Mesenchymal stem cell (in vitro differentiated cells and primary cell): ENCODE results near the gene CHST1.

Experiments used
- DNase-seq: peaks from one replicate; pipeline ENCODE4 v3.0.0-alpha.2; 2013
- H2AFZ ChIP-seq: one replicate; pipeline ENCODE4 v1.6.1; 2013; ENCODE audit warnings: low read depth, mild to moderate bottlenecking, control low read depth, inconsistent platforms, low read length, moderate library complexity
- H2AK5ac ChIP-seq: 2 replicates; pipeline ENCODE4 v1.6.1; 2013; ENCODE audit warnings: low read length, moderate library complexity, mild to moderate bottlenecking, inconsistent platforms; ENCODE audit not compliant: severe bottlenecking
- H2BK120ac ChIP-seq: one replicate; pipeline ENCODE4 v1.6.1; 2013; ENCODE audit warnings: low read depth, mild to moderate bottlenecking, inconsistent platforms, low read length, moderate library complexity
- H2BK12ac ChIP-seq, 2 experiments: one replicate each; pipeline ENCODE4 v1.6.1; 2013; ENCODE audit warnings: inconsistent platforms in 2 of 2, low read length in 2 of 2, mild to moderate bottlenecking in 2 of 2, moderate library complexity in 2 of 2, control low read depth in 1 of 2
- H2BK15ac ChIP-seq: one replicate; pipeline ENCODE4 v1.6.1; 2013; ENCODE audit warnings: mild to moderate bottlenecking, low read depth, inconsistent platforms; ENCODE audit not compliant: poor library complexity, severe bottlenecking
- H2BK5ac ChIP-seq: 2 replicates; pipeline ENCODE4 v1.6.1; 2013; ENCODE audit warnings: low read depth, mild to moderate bottlenecking, low read length, control low read depth, inconsistent platforms; ENCODE audit not compliant: poor library complexity, severe bottlenecking
- H3K14ac ChIP-seq, 2 experiments: one replicate each; pipeline ENCODE4 v1.6.1; 2013; ENCODE audit warnings: inconsistent platforms in 2 of 2, low read length in 2 of 2, control low read depth in 1 of 2, mild to moderate bottlenecking in 1 of 2, moderate library complexity in 1 of 2
- H3K18ac ChIP-seq, 2 experiments: one replicate each; pipeline ENCODE4 v1.6.1; 2013; ENCODE audit warnings: inconsistent platforms in 2 of 2, low read length in 2 of 2, control low read depth in 1 of 2, low read depth in 1 of 2, mild to moderate bottlenecking in 1 of 2
- H3K23ac ChIP-seq, 2 experiments: one replicate each; pipeline ENCODE4 v1.6.1; 2013; ENCODE audit warnings: inconsistent platforms in 2 of 2, low read length in 2 of 2, mild to moderate bottlenecking in 2 of 2, moderate library complexity in 2 of 2, control low read depth in 1 of 2
- H3K27ac ChIP-seq: 2 replicates; pipeline ENCODE4 v1.5.1; 2013; ENCODE audit warnings: mild to moderate bottlenecking, moderate library complexity, low read length, control low read depth, inconsistent platforms; ENCODE audit not compliant: poor library complexity, severe bottlenecking
- H3K27me3 ChIP-seq, 2 experiments: 2 replicates each; pipeline versions ENCODE4 v1.6.1 to v1.7.0; 2013; ENCODE audit warnings: low read length in 2 of 2, mild to moderate bottlenecking in 2 of 2, moderate library complexity in 2 of 2, control low read depth in 1 of 2, inconsistent platforms in 1 of 2; ENCODE audit not compliant: control insufficient read depth in 1 of 2, insufficient read depth in 1 of 2
- H3K36me3 ChIP-seq, 2 experiments: 2 replicates each; pipeline versions ENCODE4 v1.6.1 to v1.7.0; 2013; ENCODE audit warnings: low read length in 2 of 2, control low read depth in 1 of 2, inconsistent platforms in 1 of 2, low read depth in 1 of 2, mild to moderate bottlenecking in 1 of 2; ENCODE audit not compliant: insufficient read depth in 2 of 2, control insufficient read depth in 1 of 2
- H3K4ac ChIP-seq, 2 experiments: one replicate each; pipeline ENCODE4 v1.6.1; 2013; ENCODE audit warnings: inconsistent platforms in 2 of 2, low read length in 2 of 2, mild to moderate bottlenecking in 2 of 2, moderate library complexity in 2 of 2, control low read depth in 1 of 2, low read depth in 1 of 2
- H3K4me1 ChIP-seq: 2 replicates; pipeline ENCODE4 v1.6.1; 2013; ENCODE audit warnings: low read depth, low read length, control low read depth; ENCODE audit not compliant: control insufficient read depth, insufficient read depth
- H3K4me2 ChIP-seq: 2 replicates; pipeline ENCODE4 v1.6.1; 2013; ENCODE audit warnings: low read length, mild to moderate bottlenecking, inconsistent platforms; ENCODE audit not compliant: poor library complexity, severe bottlenecking
- H3K4me3 ChIP-seq, 2 experiments: 2 replicates each; pipeline versions ENCODE4 v1.5.1 to v1.7.0; 2013; ENCODE audit warnings: low read length in 2 of 2, mild to moderate bottlenecking in 2 of 2, control low read depth in 1 of 2, low read depth in 1 of 2; ENCODE audit not compliant: insufficient read depth in 1 of 2
- H3K79me1 ChIP-seq: replicated peaks from 2 replicates; pipeline ENCODE4 v1.6.1; 2013; ENCODE audit warnings: mild to moderate bottlenecking, control low read depth, low read length, inconsistent platforms; ENCODE audit not compliant: poor library complexity, severe bottlenecking
- H3K9ac ChIP-seq: 2 replicates; pipeline ENCODE4 v1.7.0; 2013; ENCODE audit warnings: mild to moderate bottlenecking, low read length, moderate library complexity
- H3K9me3 ChIP-seq: 2 replicates; pipeline ENCODE4 v1.7.0; 2013; ENCODE audit warnings: mild to moderate bottlenecking, low read length; ENCODE audit not compliant: control insufficient read depth
- H4K8ac ChIP-seq: one replicate; pipeline ENCODE4 v1.6.1; 2013; ENCODE audit warnings: inconsistent platforms, mild to moderate bottlenecking, low read length, moderate library complexity
- H4K91ac ChIP-seq: one replicate; pipeline ENCODE4 v1.6.1; 2013; ENCODE audit warnings: mild to moderate bottlenecking, low read length, inconsistent platforms
- WGBS: methylation state at CpG from one replicate; pipeline ENCODE4 v1.1.7; 2013; ENCODE audit warnings: mixed read lengths; 5-methylcytosine and 5-hydroxymethylcytosine counted together

The CHST1 gene

DNA sequence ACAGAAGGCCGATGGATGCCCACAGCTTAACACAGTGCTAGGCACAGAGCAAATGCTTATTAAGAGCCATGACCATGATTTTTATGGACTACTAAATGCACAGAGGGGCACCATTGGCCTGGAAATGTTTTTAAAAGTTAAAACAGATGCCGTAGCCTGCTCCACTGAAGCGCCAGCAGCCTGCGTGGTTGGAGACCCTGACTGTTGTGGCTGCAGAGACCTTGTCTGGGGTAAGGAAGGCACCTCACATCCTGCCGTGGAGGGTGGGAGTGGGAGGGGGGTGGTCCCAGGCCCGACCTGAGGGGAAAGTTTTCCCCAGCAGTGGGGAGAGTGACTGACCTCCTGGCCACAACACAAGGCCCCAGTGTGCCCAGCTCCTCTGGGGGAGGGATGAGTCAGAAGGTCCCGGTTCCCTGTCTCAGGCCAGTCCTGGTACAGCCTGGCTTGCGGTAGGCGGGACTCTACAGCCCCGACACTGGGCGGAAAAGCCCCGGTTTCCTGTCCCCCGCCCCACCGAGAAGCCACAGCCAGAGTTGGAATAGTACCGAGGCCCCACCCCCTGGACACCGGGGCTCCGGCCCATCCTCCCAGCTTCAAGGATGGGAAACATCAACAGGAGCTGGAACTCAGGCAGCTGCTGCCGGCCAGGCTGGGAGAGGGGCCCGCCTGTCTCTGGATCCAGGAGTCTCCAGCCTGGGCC lies 7.0 kb downstream of the CHST1 start:
- Histone ChIP-seq H2BK12ac (peak overlapping the region in 1 of 2 experiments; percentile 91), H2BK120ac (peak overlapping the region; percentile 67), H4K91ac (peak overlapping the region; percentile 72), H2BK15ac (peak overlapping the region; percentile 80), H3K27me3 (peaks cover 0 to 44% of the 10 kb centered on the region in 2 experiments), H3K36me3 (no peaks in the 10 kb centered on the region), H3K18ac (peak overlapping the region; percentile 59 to 93), H3K27ac (peak overlapping the region; percentile 46), H3K4me2 (peak overlapping the region; percentile 24), H4K8ac (peak overlapping the region; percentile 93), H2AFZ (peak overlapping the region; percentile 29), H3K79me1 (peaks cover 4% of the 10 kb centered on the region), H2BK5ac (no peak overlapping the region), H2AK5ac (no peak overlapping the region), H3K4me3 (peak overlapping the region in 1 of 2 experiments; percentile 0), H3K23ac (no peak overlapping the region), H3K9me3 (no peaks in the 10 kb centered on the region), H3K4me1 (peaks cover 33% of the 10 kb centered on the region), H3K9ac (peak overlapping the region; percentile 61), H3K4ac (peak overlapping the region; percentile 39 to 87), H3K14ac (peak overlapping the region in 1 of 2 experiments; percentile 82)
- peak; percentile 95 for DNase-seq
- 14% methylated on average over 19 of the region's 19 CpGs for WGBS

- Histone ChIP-seq H2AFZ (no peak overlapping the region), H2BK120ac (no peak overlapping the region), H2AK5ac (peak overlapping the region; percentile 0), H3K14ac (no peak overlapping the region), H3K4me1 (peaks cover 29% of the 10 kb centered on the region), H3K9ac (no peak overlapping the region), H3K27ac (no peak overlapping the region), H3K4me3 (no peak overlapping the region), H4K8ac (peak overlapping the region; percentile 93), H3K4ac (peak overlapping the region in 1 of 2 experiments; percentile 85), H3K4me2 (no peak overlapping the region), H3K18ac (peak overlapping the region in 1 of 2 experiments; percentile 93), H3K36me3 (no peaks in the 10 kb centered on the region), H2BK12ac (peak overlapping the region; percentile 14 to 33), H2BK5ac (no peak overlapping the region), H4K91ac (peak overlapping the region; percentile 60), H3K23ac (peak overlapping the region in 1 of 2 experiments; percentile 26), H2BK15ac (no peak overlapping the region), H3K9me3 (no peaks in the 10 kb centered on the region), H3K27me3 (peaks cover 0 to 37% of the 10 kb centered on the region in 2 experiments), H3K79me1 (peaks cover 4% of the 10 kb centered on the region)
- 97% methylated on average over 8 of the region's 8 CpGs for WGBS
- no peak for DNase-seq
These were observed 7.7 kb downstream of the CHST1 start for GRCh38 chr11:45657496-45658260.

DNA sequence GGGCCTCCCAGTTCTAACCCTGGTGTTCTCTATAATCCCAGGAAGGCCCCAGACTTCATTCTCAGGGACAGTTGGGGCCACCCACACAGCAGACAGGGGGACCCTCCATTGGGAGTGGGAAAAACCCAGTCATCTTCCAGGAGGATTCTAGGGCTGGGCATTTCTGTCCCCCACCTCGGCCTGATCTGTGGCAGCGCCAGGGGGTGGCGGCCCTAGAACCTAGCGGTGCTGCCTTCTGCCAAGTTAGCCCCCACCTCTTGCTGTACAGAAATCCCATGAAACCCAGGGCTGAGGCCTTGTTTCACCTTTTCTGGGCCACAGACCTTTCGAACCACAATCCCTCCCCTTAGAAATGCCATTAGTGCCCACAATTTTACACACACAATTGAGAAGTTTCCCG lies 9.6 kb downstream of the CHST1 start:
- DNase-seq, result no peak
- no peak overlapping the region for H3K4me3 ChIP-seq
- peaks cover 0 to 8% of the 10 kb centered on the region in 2 experiments for H3K36me3 ChIP-seq
- no peak overlapping the region for H4K91ac ChIP-seq
- no peak overlapping the region for H3K14ac ChIP-seq
- no peak overlapping the region for H2BK5ac ChIP-seq
- H2AK5ac ChIP-seq, result no peak overlapping the region
- 95% methylated on average over 6 of the region's 6 CpGs for WGBS
- no peak overlapping the region for H3K27ac ChIP-seq
- no peak overlapping the region for H3K9ac ChIP-seq
- no peaks in the 10 kb centered on the region for H3K9me3 ChIP-seq
- H2BK15ac ChIP-seq, result no peak overlapping the region
- no peak overlapping the region for H2BK12ac ChIP-seq
- peaks cover 2% of the 10 kb centered on the region for H3K79me1 ChIP-seq
- H3K4ac ChIP-seq, result no peak overlapping the region
- H4K8ac ChIP-seq, result no peak overlapping the region
- no peak overlapping the region for H3K18ac ChIP-seq
- H3K4me1 ChIP-seq, result peaks cover 22% of the 10 kb centered on the region
- H3K27me3 ChIP-seq, result peaks cover 0 to 20% of the 10 kb centered on the region in 2 experiments
- no peak overlapping the region for H2AFZ ChIP-seq
- H3K4me2 ChIP-seq, result no peak overlapping the region
- no peak overlapping the region for H2BK120ac ChIP-seq
- no peak overlapping the region for H3K23ac ChIP-seq

- H3K4me1 ChIP-seq, result peaks cover 22% of the 10 kb centered on the region
- WGBS, result 14% methylated on average over 14 of the region's 16 CpGs
These were observed 10.1 kb downstream of the CHST1 start for GRCh38 chr11:45655347-45655756.

More at GRCh38 chr11:45655347-45655756, 10.1 kb downstream of the CHST1 start:
- peaks cover 0 to 15% of the 10 kb centered on the region in 2 experiments for H3K27me3 ChIP-seq
- peak overlapping the region in 1 of 2 experiments; percentile 8 for H3K14ac ChIP-seq
- H2AK5ac ChIP-seq, result no peak overlapping the region
- H2BK120ac ChIP-seq, result no peak overlapping the region
- H2AFZ ChIP-seq, result no peak overlapping the region
- H3K18ac ChIP-seq, result no peak overlapping the region
- H3K36me3 ChIP-seq, result peaks cover 0 to 12% of the 10 kb centered on the region in 2 experiments
- no peak overlapping the region for H3K9ac ChIP-seq
- H4K91ac ChIP-seq, result no peak overlapping the region
- peak; percentile 74 for DNase-seq
- H3K9me3 ChIP-seq, result no peaks in the 10 kb centered on the region
- no peak overlapping the region for H2BK5ac ChIP-seq
- peaks cover 2% of the 10 kb centered on the region for H3K79me1 ChIP-seq
- no peak overlapping the region for H3K23ac ChIP-seq
- no peak overlapping the region for H4K8ac ChIP-seq
- no peak overlapping the region for H2BK12ac ChIP-seq
- H3K4ac ChIP-seq, result no peak overlapping the region
- no peak overlapping the region for H3K4me2 ChIP-seq
- H3K27ac ChIP-seq, result no peak overlapping the region
- no peak overlapping the region for H2BK15ac ChIP-seq
- no peak overlapping the region for H3K4me3 ChIP-seq
